Measurements from ENCODE around the gene RNU4-1. TPM values are rescaled to one million over a fixed set of nuclear protein-coding genes. Genes with fewer than 3 reads are reported as not detected.

Gene RNU4-1
- total RNA-seq, 1 experiment from 2014 or later = under 0.01 TPM

- DNase-seq (ENCODE audit: low spot score) = peak; percentile 92
Observed at GRCh38 chr12:120290609-120291305, 2.3 kb downstream of the RNU4-1 start.

GRCh38 chr12:120287491-120287890, 5.5 kb downstream of the RNU4-1 start:
- no peak for DNase-seq (ENCODE audit: low spot score)

GRCh38 chr12:120286768-120287490, 6.1 kb downstream of the RNU4-1 start:
- DNase-seq (ENCODE audit: low spot score) = no peak

- DNase-seq (ENCODE audit: low spot score) = no peak
Observed at GRCh38 chr12:120284381-120284780, 8.7 kb downstream of the RNU4-1 start.

DNA sequence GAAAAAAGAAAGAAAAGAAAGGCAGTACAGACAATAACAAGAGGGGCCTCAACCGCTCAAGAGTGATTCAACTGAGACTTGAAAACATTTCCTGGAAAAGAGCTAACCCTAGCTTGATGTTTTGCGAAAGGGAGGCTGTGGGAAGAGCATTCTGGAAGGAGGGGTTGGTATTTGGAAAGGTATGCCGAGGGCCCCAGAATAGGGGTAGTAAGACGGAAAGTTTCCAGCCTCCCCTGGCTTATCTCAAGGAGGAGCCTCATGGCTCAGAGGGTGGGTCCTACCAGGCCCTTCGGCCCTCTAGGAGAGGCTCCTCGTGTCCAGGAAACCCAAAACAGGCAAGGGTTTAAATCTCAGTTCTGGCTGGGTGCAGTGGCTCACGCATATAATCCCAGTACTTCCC, 9.7 kb downstream of the RNU4-1 start:
- DNase-seq (ENCODE audit: low spot score) = no peak

- DNase-seq (ENCODE audit: low spot score) = no peak
Observed at GRCh38 chr12:120278137-120279069, 14.6 kb downstream of the RNU4-1 start.

DNA sequence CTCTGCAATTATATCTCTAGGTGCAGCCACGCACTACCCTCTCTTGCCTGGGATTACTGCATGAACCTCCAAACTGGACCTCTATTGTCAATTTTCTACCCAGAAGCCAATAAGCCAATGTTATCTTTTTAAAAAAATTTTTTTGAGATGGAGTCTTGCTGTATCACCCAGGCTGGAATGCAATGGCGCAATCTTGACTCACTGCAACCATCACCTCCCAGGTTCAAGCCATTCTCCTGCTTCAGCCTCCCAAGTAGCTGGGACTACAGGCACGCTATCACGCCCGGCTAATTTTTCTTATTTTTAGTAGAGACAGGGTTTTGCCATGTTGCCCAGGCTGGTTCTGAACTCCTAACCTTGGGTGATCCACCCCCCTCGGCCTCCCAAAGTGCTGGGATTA, 16.3 kb downstream of the RNU4-1 start:
- no peak for DNase-seq (ENCODE audit: low spot score)

DNA sequence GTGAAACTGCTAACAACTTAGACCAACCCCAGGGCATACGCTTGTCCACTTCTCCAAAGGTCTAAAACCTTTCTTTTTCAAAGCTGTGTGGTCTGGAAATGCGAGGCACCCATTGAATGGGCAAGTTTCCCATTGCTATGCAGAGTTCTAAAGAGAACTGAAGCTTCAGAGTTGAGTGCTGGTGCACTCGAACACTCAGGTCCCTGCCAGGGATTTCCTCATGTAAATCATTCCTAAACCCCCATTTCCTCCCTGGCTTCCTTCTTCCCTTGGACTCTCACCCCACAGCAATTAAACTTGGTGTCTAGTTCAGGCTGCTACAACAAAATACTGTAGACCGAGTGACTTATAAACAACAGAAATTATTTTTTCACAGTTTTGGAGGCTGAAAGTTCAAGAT, 25.3 kb downstream of the RNU4-1 start:
- no peak for DNase-seq (ENCODE audit: low spot score)

DNA sequence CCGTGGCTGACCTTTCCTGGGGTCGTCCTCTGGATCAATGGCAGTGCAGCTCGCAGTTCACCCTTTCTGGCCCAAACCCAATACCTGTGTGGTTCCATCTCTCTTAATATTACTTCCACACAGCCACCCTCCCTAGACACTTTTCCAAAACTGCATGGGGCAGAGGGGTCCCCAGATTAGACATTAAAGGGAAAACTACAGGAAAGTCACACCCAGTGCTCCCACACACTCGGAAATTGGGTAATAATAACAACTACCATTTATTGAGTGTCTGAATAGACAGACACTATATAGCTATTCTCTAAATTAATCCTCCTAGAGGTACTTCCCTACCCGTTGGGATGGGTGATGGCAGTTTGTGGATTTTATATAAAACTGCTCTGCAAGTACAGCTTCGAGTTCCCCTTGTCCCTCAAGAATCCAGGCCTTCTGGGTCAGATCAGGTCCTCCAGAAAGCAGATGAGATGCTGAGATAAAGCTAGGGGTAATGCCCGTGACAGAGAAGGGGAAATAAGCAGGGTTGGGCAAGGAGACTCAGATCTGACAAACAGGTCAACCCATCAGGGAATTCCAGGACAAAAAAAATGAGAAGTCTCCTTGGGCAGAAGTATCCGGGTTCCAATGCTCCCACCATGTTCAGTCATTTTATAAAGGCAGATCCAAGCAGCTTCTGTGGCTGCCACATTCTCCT, 26.7 kb downstream of the RNU4-1 start:
- no peak for DNase-seq (ENCODE audit: low spot score)

- peak; percentile 84 for DNase-seq (ENCODE audit: low spot score)
Observed at GRCh38 chr12:120265473-120266179, 27.4 kb downstream of the RNU4-1 start, which contains the start of gene PXN. TSS of gene PXN (minus strand) at chr12:120265730. CDS start at chr12:120265629, 101 bp downstream.

DNA sequence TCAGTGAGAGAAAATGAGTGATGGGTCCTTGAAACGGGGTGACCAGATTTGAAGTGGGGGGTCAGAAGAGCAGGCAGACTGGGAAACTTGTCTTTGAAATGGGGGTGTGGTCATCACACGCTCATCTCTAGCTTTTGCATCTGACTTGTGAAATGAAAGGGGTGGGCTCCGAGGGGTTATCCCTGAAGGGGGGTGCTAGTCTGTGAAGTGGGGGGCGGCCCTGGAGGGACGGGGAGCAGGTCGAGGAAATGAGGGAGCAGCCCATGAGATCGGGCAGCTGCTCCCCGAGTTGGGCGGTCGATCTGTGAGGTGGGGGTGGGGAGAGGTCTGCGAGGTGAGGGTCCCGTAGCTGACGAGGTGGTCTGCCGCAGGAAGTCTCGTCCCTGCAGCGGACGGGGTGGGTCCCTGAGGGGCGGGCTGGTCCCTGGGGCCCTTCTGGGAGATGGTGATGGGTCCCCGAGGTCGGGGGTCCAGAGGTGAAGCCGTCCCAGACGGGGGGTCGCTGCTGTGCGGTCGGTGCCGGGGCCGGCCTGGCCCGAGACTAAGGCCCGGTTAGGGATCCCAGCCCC, 28.0 kb downstream of the RNU4-1 start:
- DNase-seq (ENCODE audit: low spot score) = no peak

DNA sequence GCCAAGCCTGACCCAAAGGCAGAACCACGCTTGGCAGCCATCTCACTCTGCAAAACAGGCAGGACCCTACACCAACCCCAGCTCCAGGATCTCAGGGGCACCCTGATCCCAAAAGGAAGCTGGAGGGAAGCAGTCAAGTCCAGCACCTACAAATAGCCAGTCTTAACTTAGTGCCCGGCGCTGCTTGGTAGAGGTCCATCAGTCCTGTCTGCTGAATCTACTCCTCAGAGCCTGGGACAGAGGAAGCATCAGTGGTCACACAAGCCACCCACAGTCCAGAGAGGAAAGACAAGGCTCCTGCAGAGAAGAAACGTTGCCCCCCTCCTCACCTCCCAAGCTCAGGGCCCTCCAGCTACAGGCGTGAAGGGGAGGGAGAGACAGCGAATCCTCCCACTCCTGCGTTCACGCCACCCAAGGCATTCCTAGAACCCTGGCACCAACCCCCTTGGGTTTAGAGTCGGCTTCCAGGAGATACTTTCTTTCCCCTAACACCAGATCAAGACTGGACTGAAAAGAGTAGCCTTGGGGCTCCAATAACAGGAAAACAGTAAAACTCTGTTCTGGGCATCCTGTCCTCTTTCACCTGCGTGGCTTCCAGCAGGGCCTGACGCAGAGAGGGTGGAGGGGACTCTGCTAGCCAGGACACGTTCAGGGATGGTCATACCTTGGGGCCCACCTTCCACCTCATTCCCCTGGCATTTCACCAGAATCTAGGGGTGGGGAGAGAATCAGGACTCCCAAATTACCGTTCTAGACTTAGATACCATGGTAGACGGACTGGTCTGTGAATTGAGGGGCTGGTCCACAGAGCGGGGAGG, 28.7 kb downstream of the RNU4-1 start:
- DNase-seq (ENCODE audit: low spot score) = peak; percentile 32

DNA sequence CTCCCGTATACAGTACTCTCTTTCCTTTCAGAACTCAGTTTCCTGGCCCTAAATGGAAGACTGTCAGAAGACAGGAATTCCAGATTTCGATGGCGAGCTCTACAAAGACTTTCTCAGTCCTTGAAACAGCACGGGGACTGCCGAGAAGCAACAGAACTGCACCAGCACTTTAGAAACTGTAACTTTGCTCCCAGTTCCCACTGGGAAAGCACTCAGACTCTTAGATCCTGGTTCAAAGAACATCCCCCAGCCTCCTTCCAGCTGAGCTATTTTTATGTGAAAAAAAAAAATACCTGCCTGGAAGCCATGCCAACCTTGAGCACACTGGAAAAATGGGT, 29.3 kb downstream of the RNU4-1 start:
- DNase-seq (ENCODE audit: low spot score) = no peak

DNA sequence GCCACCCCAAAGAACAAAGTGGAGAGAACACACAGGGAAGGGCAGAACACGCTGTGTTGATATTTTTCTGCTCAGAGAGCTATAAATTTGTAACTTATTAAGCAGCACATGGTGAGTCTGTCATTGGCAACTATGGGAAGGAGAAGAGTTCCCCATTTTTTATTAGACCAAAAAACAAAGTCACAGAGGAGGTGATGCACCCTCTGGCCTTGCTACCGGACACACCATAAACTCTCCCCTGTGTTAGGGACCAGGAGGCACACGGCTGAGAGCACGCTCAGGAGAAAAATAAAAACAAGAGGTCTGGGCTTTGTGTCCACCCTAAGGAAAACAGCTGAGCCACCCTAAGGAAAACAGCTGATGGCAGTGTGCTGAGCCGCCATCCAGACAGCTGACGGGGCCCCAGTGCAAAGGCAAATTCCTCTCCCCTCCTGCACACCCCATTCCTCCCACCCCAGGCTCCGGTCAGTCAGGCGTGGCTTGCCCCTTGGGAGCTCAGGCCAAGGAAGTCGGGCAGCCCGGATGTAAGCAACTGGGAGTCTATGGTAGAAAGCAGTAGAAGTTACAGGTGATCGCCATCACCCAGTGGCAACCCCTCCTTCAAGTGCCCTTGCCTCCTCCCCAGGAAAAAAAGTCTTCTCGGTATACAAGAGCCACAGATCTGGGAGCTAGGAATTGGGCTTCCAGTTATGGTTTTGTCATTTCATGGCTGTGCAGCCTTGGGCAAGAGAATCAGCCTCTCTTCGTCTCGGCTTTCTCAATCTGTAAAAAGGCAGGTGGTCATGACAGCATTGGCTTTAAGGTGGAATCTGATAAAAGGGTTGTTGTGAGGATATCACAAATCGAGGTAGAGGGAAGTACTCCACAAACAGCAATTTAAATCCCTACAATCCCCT, 29.9 kb downstream of the RNU4-1 start:
- DNase-seq (ENCODE audit: low spot score) = no peak

- DNase-seq (ENCODE audit: low spot score) = no peak
Observed at GRCh38 chr12:120261951-120262851, 30.8 kb downstream of the RNU4-1 start.

GRCh38 chr12:120260607-120261006, 32.4 kb downstream of the RNU4-1 start:
- DNase-seq (ENCODE audit: low spot score) = no peak

GRCh38 chr12:120259418-120260202, 33.4 kb downstream of the RNU4-1 start:
- DNase-seq (ENCODE audit: low spot score) = no peak

Data from HT-29 (cell line).